Endodermal cell (in vitro differentiated cells): ENCODE data around the gene AP1S1. TPM values are rescaled to one million over a fixed set of nuclear protein-coding genes. Genes with fewer than 3 reads are reported as not detected.

Source experiments
- DNase-seq: peaks from one replicate; pipeline ENCODE4 v3.0.0-alpha.2; 2017
- H3K27ac ChIP-seq: 2 replicates; pipeline ENCODE4 v1.5.1; 2013; ENCODE audit warnings: mild to moderate bottlenecking, low read depth, low read length, moderate library complexity
- H3K27me3 ChIP-seq: 2 replicates; pipeline ENCODE4 v1.6.1; 2013; ENCODE audit warnings: mild to moderate bottlenecking, low read length, moderate library complexity; ENCODE audit not compliant: insufficient read depth, control insufficient read depth, poor library complexity, severe bottlenecking
- H3K36me3 ChIP-seq: 2 replicates; pipeline ENCODE4 v1.7.0; 2013; ENCODE audit warnings: mild to moderate bottlenecking, low read length, moderate library complexity; ENCODE audit not compliant: control insufficient read depth, insufficient read depth
- H3K4me1 ChIP-seq: one replicate; pipeline ENCODE4 v1.7.0; 2013; ENCODE audit warnings: low read length; ENCODE audit not compliant: control insufficient read depth, insufficient read depth
- H3K4me3 ChIP-seq: 2 replicates; pipeline ENCODE4 v1.5.1; 2013; ENCODE audit warnings: mild to moderate bottlenecking, low read length, moderate library complexity
- H3K9ac ChIP-seq: 2 replicates; pipeline ENCODE4 v1.6.1; 2013; ENCODE audit warnings: mild to moderate bottlenecking, low read length, moderate library complexity; ENCODE audit not compliant: poor library complexity, severe bottlenecking; ENCODE audit errors: extremely low read depth
- H3K9me3 ChIP-seq: 2 replicates; pipeline ENCODE4 v1.6.1; 2013; ENCODE audit warnings: mild to moderate bottlenecking, low read length, moderate library complexity; ENCODE audit not compliant: control insufficient read depth
- H3K27ac Mint-ChIP-seq: 2 replicates; pipeline ENCODE4 v1.8.0; 2020; ENCODE audit warnings: mixed read lengths
- H3K27me3 Mint-ChIP-seq: 2 replicates; pipeline ENCODE4 v1.8.0; 2021; ENCODE audit warnings: mild to moderate bottlenecking, mixed read lengths; ENCODE audit not compliant: insufficient read depth
- H3K36me3 Mint-ChIP-seq: 2 replicates; pipeline ENCODE4 v1.8.0; 2020; ENCODE audit warnings: low read depth, mixed read lengths
- H3K4me1 Mint-ChIP-seq: 2 replicates; pipeline ENCODE4 v1.8.0; 2020; ENCODE audit warnings: mixed read lengths
- H3K4me3 Mint-ChIP-seq: 2 replicates; pipeline ENCODE4 v1.8.0; 2020; ENCODE audit warnings: mild to moderate bottlenecking, moderate library complexity, mixed read lengths
- H3K9me3 Mint-ChIP-seq: 2 replicates; pipeline ENCODE4 v1.8.0; 2020; ENCODE audit warnings: mild to moderate bottlenecking, mixed read lengths
- WGBS, 2 experiments: methylation state at CpG; one replicate each; pipeline versions ENCODE4 v1.1.5 to v1.1.7; 2013; ENCODE audit warnings: missing lambda C conversion rate in 2 of 2, mixed read lengths in 1 of 2; ENCODE audit not compliant: insufficient coverage in 1 of 2, insufficient read length in 1 of 2; 5-methylcytosine and 5-hydroxymethylcytosine counted together
- total RNA-seq, 2 donors: library from RNA; stranded (reverse); fragmentation: NEBNext Ultra II Directional in 1 of 2; extraction: Animal tissue kit (Norgen Biotek cat#: 25700) in 1 of 2; gene quantifications; 2 replicates in 1 of 2; 3 replicates in 1 of 2; pipeline ENCODE4 v1.2.1, GENCODE V29; 2021
- TF ChIP-seq, protein P1 (sequence below): fragments of 200-600 bp; sonication (generic); conservative IDR thresholded peaks from 2 replicates; pipeline ENCODE4 v1.5.0; 2021; ENCODE audit warnings: antibody characterized with exemption, mild to moderate bottlenecking

The AP1S1 gene
- total RNA-seq, 2 donors from 2014 or later = 43.8 to 50.2 TPM

DNA sequence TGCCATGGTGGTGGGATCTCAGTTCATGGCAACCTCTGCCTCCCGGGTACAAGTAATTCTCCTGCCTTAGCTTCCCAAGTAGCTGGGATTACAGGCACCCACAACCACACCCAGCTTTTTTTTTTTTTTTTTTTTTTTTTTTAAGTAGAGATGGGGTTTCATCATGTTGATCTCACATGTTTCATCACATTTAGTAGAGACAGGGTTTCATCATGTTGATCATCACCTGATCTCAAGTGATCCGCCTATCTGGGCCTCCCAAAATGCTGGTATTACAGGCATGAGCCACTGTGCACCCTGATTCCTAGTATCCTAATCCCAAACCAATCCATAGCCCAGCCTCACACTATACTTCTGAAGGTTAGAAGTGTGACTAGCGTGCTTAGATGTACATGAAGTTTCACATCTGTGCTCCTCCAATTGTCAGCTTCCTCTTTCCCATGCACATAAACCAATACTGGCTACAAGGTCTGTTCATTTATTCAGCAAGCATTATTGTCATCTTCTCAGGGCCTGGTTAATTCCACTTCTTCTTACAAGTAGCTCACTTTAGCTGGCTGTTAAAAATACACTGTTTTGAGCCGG is 32.7 kb downstream of the AP1S1 start:
- H3K4me1 ChIP-seq = no peaks in the 10 kb centered on the region
- no peaks in the 10 kb centered on the region for H3K9me3 ChIP-seq
- H3K27ac ChIP-seq = no peak overlapping the region
- 92% methylated on average over 2 to 4 of the region's 4 CpGs for WGBS, 2 experiments
- H3K27me3 ChIP-seq = peaks cover 4% of the 10 kb centered on the region
- H3K36me3 ChIP-seq = no peaks in the 10 kb centered on the region
- DNase-seq = no peak
- H3K9ac ChIP-seq = no peak overlapping the region
- H3K4me3 Mint-ChIP-seq = no peak overlapping the region
- no peak overlapping the region for H3K4me3 ChIP-seq
- H3K4me1 Mint-ChIP-seq = peaks cover 3% of the 10 kb centered on the region
- no peak overlapping the region for H3K27ac Mint-ChIP-seq
- TF ChIP-seq, protein P1, sequence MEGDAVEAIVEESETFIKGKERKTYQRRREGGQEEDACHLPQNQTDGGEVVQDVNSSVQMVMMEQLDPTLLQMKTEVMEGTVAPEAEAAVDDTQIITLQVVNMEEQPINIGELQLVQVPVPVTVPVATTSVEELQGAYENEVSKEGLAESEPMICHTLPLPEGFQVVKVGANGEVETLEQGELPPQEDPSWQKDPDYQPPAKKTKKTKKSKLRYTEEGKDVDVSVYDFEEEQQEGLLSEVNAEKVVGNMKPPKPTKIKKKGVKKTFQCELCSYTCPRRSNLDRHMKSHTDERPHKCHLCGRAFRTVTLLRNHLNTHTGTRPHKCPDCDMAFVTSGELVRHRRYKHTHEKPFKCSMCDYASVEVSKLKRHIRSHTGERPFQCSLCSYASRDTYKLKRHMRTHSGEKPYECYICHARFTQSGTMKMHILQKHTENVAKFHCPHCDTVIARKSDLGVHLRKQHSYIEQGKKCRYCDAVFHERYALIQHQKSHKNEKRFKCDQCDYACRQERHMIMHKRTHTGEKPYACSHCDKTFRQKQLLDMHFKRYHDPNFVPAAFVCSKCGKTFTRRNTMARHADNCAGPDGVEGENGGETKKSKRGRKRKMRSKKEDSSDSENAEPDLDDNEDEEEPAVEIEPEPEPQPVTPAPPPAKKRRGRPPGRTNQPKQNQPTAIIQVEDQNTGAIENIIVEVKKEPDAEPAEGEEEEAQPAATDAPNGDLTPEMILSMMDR = no peak
- no peaks in the 10 kb centered on the region for H3K9me3 Mint-ChIP-seq
- H3K27me3 Mint-ChIP-seq = peaks cover 27% of the 10 kb centered on the region
- H3K36me3 Mint-ChIP-seq = no peaks in the 10 kb centered on the region

DNA sequence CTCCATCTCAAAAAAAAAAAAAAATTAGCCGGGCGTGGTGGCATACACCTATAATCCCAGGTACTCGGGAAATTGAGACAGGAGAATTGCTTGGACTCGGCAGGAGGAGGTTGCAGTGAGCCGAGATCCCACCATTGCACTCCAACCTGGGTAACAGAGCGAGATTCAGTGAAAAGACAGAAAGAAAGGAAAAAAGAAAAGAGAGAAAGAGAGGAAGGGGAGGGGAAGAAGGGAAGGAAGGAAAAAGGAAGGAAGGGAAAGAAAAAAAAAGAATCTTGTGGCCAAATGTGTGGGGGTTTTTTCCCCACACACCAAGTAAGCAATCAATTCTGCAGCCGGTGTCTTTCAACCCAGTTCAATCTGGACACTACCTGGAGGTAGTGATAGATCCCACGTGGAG is 34.8 kb downstream of the AP1S1 start:
- H3K9me3 Mint-ChIP-seq = no peaks in the 10 kb centered on the region

DNA sequence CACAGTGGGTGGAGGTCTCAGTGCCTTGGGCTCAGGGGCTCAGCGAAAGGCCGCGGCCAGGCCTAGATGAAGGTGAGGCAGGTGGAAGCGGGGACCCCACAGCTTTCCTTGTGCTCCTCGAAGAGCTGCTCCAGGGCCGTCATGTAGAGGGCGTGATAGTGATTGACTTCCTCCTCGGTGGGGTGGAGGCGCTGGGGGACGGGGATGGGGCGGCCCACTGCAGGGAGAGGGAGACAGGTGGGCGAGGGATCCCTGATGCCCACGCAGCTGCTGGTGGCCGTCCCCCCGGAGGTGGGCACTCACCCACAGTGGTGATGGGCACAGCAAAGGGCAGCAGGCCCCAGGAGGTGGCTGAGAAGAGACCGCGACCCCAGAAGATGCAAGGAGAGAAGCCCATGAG is 41.6 kb downstream of the AP1S1 start:
- H3K9me3 Mint-ChIP-seq = no peaks in the 10 kb centered on the region
- TF ChIP-seq, protein P1 = no peak
- peaks cover 14% of the 10 kb centered on the region for H3K27me3 Mint-ChIP-seq
- Histone ChIP-seq H3K4me1 (peaks cover 2% of the 10 kb centered on the region), H3K27ac (no peak overlapping the region), H3K9me3 (no peaks in the 10 kb centered on the region), H3K36me3 (no peaks in the 10 kb centered on the region), H3K4me3 (no peak overlapping the region), H3K27me3 (no peaks in the 10 kb centered on the region), H3K9ac (no peak overlapping the region)
- no peak overlapping the region for H3K4me3 Mint-ChIP-seq
- H3K4me1 Mint-ChIP-seq = peaks cover 5% of the 10 kb centered on the region
- WGBS, 2 experiments = 93 to 98% methylated on average over 12 to 17 of the region's 17 CpGs
- no peak for DNase-seq
- H3K36me3 Mint-ChIP-seq = no peaks in the 10 kb centered on the region
- no peak overlapping the region for H3K27ac Mint-ChIP-seq

More for the DNA sequence above, 34.8 kb downstream of the AP1S1 start:
- TF ChIP-seq, protein P1 = no peak
- WGBS, 2 experiments = 80 to 86% methylated on average over 5 to 8 of the region's 8 CpGs
- no peak overlapping the region for H3K27ac ChIP-seq
- no peak overlapping the region for H3K27ac Mint-ChIP-seq
- no peaks in the 10 kb centered on the region for H3K9me3 ChIP-seq
- H3K36me3 ChIP-seq = no peaks in the 10 kb centered on the region
- no peak for DNase-seq
- no peak overlapping the region for H3K4me3 ChIP-seq
- no peak overlapping the region for H3K4me3 Mint-ChIP-seq
- no peaks in the 10 kb centered on the region for H3K4me1 Mint-ChIP-seq
- peaks cover 4% of the 10 kb centered on the region for H3K27me3 ChIP-seq
- no peak overlapping the region for H3K9ac ChIP-seq
- peaks cover 20% of the 10 kb centered on the region for H3K27me3 Mint-ChIP-seq
- no peaks in the 10 kb centered on the region for H3K36me3 Mint-ChIP-seq
- no peaks in the 10 kb centered on the region for H3K4me1 ChIP-seq
